GM19193 (cell line): ENCODE measurements around the gene PPP1R1C.

Source experiments
- POLR2A ChIP-seq: IDR thresholded peaks from 4 replicates; pipeline ENCODE4 v1.6.1; 2011; ENCODE audit not compliant: insufficient read depth, insufficient read length; ENCODE audit errors: extremely low read depth

The PPP1R1C gene, protein sequence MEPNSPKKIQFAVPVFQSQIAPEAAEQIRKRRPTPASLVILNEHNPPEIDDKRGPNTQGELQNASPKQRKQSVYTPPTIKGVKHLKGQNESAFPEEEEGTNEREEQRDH

DNA sequence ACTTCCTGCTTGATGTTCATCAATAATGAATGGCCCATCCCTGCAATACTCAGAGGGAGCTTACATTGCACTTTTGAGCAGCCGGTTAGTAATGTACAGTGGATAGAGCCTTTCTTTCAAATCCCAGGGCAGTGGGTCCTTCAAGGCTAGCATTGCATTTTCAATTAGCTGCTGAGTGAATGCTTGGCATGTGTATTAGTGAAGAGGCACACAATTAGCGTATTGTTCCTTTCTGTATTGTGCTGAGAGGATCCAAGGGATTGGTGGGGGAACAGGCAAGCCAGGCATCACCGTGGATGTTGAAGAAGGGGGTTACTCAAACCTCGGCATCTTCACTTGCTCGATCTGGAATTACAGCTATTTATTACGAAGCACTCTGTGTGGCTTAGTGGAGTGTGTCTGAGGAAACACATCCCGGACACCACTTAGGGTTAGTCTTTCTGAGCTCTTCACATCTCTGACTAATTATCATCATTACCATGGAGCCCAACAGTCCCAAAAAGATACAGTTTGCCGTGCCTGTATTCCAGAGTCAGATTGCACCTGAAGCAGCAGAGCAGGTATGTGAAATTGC, at the start of gene PPP1R1C:
Gene PPP1R1C, plus strand, starts transcription at position 222 of the 574 bp plus-strand sequence. Its CDS starts 258 bp downstream, at position 480.
- no peak for TF ChIP-seq POLR2A

DNA sequence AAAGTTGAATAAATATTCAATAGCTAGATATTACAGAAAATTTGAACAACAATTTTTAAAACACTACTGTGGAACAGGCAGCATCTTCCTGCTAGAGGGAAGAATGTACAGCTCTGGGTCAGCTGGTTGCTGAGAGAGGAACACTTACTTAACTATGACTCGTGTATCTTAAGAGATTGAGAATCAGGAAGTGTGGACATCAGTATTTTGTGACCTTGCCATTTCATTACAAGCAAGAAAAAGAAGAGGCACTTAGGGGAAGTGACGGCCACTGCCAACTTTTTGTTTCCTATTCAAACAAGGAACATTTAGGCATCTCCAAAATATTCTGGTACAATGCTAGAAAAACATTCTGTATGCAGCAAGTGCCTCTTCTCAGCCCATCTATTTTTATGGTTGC, 48.2 kb upstream of the PPP1R1C start:
- TF ChIP-seq POLR2A, result no peak

DNA sequence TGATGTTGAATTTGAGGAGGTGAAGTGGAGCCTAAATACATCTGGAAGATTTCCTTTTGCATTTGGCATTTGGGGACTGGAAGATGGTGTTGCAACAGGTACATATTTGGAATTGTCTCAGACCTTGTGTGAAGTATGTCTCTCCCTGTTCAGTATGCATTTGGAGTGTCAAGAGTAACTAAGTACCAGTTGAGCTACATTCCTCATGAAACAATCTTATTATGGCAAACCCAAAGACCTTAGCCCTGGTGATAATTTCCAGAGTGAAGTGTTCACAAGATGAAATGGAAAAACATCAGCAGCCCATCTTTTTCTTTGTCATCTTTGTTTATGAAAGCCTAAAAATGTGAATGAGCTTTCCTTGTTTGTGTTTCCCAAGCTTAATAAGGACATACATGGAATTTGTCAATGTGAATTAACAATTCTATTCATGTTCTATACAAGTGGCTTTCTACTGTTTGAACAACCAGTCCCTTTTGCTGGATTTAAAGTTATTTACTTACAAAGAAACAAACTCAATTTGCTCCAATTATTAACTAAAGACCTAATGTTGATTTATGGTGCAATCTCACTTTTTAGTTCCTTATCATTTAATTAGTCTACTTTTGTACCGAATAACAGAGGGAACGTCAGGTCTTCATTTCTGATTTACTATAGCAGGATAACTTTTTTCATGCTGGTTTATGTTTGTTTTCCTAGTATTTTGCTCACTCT, 42.1 kb upstream of the PPP1R1C start:
- TF ChIP-seq POLR2A, result no peak

DNA sequence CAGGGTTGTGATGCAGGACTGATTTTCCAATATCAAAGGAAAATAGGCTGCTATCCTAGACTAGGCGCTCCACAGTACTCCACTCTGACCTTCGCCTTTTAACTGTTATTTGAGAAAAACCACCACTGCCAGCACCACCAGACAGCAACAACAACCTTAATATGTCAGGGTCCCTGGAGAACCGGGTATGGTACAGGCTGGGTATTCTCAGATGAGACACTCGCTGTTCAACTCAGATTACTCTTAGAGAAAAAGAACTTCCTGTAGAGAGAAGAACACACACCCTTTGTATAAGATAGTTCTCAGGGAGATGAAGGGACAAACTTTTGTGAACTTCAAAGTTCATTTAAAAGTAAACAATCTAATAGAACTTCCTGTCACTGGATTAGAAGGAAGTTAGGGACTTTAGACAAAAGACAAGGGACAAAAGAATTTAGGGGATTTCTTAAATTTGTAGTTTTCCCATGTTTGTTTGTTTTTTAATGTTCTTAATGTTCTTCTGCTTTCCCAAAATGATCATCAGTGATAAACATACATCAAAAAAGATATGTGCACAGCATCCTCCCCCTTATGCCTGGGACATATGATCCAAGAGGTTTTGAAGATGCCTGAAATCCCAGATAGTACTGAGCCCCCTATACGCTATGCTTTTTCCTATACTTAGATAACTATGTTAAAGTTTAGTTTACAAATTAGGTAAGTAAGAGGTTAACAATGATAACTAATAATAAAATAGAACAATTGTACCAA, 41.3 kb upstream of the PPP1R1C start:
- no peak for TF ChIP-seq POLR2A

DNA sequence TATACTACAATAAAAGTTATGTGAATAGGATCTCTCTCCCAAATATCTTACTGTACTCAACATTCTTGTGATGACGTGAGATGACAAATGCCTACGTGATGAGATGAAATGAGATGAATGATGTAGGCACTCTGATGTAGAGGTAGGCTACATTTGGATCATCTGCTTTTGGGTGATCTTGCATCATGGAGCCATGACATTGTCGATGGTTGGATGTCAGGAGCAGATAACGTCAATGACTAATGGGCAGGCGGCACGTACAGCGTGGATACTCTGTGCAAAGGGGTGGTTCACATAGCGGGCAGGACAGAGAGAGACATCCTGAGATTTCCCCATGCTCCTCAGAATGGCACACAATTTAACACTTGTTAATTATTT, 40.8 kb upstream of the PPP1R1C start:
- TF ChIP-seq POLR2A, result no peak

DNA sequence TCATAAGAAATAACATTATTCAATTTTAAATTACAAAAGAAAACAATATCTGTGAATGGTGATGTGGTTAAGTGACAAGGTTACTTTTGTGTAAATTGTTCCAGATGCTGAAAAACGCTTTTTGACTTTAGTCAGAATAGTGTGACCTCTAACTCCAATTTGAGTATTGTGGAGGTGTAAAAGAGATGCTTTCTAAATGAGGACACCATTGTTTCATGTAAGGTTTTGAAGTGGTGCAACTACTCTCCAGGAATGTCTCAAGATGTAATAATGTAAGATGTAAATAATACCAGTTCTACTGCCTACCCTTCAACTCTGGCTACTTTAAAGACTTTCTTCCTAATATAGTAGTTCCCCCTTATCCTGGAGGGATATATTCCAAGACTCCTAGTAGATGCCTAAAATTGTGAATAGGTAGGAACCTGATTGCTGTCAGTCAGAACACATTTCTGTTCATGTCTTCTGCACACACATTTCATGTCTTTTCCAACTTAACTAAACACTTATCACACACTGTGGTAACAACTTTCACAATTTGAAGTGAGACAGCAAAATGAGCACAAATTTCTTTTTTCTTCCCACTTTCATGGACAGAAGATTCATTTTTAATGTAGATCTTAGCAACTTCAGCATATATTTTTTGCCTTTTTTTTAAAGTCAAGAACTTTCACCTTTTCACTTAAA, 39.1 kb upstream of the PPP1R1C start:
- no peak for TF ChIP-seq POLR2A

DNA sequence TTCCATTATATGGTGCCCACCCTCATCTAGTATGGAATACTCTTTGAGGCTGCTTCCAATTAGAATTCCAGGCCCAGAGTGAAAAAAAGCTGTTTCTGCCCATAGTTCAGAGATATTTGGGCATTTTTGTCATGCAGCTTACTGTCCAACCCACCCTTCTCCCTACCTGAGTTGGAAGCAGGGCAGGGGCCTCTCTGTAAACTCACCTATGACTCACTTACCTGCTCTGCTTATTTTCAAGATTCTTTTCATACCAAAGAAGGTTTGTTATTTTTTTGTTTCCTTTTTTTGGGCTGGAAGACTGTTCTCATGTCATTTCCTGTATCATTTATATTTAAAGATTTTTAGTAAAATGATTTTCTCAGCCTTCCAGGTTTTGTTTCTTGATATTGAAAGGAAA, 38.4 kb upstream of the PPP1R1C start:
- no peak for TF ChIP-seq POLR2A

DNA sequence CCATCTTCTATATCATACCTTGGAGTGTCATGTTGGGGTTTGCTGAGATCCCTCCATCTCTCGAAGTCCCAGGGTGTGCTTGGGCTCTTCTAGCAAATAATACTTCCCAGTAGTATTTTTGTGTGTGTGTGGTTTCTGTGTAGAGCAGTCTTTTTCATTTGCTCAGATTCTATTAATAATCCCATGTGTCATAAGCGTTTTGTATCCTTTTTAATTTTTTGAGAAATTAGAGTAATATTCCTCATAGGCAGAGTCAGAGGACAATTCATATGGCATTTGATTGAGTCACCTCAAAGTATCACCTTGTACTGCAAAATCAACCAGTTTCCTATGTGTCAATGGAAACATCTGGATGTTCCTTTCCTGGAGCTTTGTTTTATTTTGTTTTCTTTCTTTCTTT, 37.4 kb upstream of the PPP1R1C start:
- no peak for TF ChIP-seq POLR2A

DNA sequence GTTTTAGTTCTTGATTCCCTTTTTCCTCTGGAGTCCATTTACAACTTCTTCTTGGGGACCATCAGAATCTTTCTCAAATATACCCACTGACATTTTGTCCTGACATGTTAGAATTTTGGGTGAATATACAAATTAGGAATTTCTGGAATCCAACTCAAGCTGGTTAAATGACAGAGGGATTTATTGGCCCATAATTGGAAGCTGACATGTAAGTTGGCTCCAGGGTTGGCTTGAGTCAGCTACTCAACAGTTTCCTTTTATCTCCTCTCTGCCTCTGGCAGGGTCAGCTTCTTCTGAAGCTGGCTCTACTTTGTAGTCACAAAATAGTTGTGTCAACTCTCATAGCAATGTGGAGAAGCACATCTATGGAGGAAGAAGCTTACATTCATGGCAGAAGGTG, 36.6 kb upstream of the PPP1R1C start:
- no peak for TF ChIP-seq POLR2A

DNA sequence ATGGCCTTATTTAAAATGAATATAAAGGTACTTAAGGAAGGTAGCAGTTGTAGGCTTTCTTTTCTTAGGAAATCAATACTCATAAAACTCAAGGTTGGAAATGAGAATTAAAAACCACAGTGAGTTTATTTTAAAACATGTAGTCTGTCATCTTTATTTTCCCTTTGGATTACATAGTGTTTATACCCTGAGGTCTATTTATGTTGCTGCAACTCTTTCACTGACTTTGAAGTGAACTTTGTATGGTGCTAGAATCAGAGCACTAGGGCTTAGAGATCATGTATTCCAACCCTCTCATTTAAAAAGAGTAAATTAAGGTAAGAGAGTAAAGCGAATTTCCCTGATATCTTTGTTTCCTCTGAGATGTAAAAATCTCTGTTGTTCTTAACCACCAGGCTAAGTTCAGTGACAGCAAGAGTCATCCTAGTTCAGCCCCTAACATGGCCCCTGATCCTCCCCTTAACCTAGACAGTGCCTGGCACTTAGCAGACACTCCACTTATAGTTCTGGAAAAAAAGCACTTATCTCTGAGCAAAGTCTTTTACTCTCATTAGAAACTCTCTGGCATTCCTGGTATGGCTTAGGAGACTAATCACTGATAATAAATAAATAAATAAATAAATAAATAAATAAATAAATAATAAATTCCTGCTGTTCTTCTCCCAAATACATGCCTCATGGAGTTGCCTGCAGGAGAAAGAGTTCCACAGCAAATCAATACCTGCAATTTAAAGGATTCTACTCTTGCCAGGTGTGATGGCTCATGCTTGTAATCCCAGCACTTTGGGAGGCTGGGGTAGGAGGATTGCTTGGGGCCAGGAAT, 33.0 kb upstream of the PPP1R1C start:
- no peak for TF ChIP-seq POLR2A

DNA sequence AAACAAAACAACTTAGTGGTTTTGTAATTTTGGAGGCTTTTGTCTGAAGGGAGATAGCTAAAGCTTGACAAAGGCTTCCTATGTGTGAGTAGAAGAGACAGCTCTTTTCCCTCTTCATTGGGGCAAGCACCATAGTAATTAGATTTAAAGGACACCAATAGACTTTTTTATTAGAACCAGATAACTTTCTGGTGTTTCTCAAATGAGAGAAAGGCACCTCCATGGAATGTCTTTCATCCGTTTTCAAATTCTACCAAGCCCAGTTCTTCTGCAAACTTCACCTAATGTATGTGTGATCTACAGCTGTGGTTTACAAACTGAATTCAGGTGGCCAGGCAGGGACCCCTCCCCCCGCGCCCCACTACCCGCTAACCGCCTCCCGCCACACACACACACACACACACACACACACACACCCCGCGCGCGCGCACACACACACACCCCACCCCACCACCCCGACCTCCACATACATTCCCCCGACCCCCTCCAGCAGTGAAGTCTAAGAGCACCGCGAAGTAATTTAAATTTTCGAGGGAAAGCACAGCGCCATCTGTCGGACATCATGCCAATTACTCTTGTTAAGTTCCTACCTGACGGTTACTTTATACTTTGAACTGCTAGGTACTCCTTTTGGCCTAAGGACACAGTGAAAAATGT, 31.6 kb upstream of the PPP1R1C start:
- no peak for TF ChIP-seq POLR2A

DNA sequence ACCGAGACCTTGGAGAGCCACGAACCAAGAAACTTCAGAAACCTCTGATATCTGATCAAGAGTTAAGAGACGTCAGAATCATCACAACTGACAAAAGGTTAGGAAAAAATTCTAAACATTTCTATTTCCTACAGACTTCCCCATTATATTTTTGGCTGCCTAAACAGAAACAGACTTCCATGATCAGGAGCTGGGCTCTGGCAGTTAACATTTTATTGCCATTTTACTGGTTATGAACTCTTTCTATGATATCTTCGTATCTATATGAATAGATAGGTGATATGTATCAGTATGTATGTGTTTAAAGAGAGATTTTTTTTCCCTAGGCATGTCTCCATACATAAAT, 31.1 kb upstream of the PPP1R1C start:
- TF ChIP-seq POLR2A, result no peak

DNA sequence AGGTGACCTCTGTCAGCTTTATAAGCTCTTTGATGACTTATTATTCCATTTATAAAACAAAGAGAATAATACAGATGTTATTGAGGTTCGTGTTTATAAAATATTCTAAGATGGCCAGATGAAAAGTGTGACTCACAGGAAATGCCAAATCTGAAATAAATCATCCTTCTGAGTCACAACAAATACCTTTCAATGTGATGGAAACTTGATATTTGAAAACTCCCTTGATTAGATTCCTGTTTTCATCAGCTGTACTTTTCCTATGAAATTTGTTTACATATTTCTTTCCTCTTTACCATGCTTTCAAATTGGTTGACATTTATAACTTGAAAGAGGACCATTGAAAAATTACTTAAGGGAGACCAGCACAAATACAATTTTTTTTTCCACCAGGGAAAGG, 30.6 kb upstream of the PPP1R1C start:
- TF ChIP-seq POLR2A, result no peak

DNA sequence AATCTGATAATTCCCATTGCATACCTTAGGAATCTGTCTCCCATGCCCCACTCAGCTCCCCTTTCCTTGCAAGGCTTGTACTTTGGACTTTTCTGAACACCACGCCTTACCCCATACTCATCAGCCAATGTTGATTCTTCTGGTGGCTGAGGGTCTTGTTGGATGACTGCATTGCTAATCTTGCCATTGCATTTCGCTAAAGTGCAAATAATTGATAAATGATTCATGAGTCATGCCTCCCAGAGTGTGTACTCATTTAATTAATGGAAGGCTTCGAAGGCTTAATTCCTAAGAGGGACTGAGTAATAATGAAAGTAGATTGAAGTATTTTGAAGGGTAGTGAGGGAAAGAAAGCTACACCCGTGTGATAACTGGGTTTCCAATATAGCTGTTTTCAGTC, 28.0 kb upstream of the PPP1R1C start:
- no peak for TF ChIP-seq POLR2A
